GM21717 (cell line): ENCODE measurements around the gene IMMP2L.
"Not testable (repeated sequence)": the region's sequence is repeated elsewhere in the genome, so short reads cannot be mapped to it uniquely, and the experiment has no call there.

ENCODE experiments used
- ATAC-seq: cut with Tn5 transposase; IDR thresholded peaks from one replicate; pipeline ENCODE4 v1.9.1; 2021; ENCODE audit warnings: mild to moderate bottlenecking, moderate library complexity; ENCODE audit not compliant: unreplicated experiment

IMMP2L gene

GRCh38 chr7:111473449-111474198 lies 88.7 kb downstream of the IMMP2L start:
- ATAC-seq, result no peak

- no peak for ATAC-seq
Measured at GRCh38 chr7:111470998-111471397, 91.3 kb downstream of the IMMP2L start.

DNA sequence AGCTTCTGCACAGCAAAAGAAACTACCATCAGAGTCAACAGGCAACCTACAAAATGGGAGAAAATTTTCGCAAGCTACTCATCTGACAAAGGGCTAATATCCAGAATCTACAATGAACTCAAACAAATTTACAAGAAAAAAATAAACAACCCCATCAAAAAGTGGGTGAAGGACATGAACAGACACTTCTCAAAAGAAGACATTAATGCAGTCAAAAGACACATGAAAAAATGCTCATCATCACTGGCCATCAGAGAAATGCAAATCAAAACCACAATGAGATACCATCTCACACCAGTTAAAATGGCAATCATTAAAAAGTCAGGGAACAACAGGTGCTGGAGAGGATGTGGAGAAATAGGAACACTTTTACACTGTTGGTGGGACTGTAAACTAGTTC lies 92.4 kb downstream of the IMMP2L start:
- ATAC-seq, result not testable (repeated sequence)

GRCh38 chr7:111465774-111466173 lies 96.5 kb downstream of the IMMP2L start:
- not testable (repeated sequence) for ATAC-seq

- ATAC-seq, result no peak
Measured at GRCh38 chr7:111460695-111461094, 101.6 kb downstream of the IMMP2L start.

DNA sequence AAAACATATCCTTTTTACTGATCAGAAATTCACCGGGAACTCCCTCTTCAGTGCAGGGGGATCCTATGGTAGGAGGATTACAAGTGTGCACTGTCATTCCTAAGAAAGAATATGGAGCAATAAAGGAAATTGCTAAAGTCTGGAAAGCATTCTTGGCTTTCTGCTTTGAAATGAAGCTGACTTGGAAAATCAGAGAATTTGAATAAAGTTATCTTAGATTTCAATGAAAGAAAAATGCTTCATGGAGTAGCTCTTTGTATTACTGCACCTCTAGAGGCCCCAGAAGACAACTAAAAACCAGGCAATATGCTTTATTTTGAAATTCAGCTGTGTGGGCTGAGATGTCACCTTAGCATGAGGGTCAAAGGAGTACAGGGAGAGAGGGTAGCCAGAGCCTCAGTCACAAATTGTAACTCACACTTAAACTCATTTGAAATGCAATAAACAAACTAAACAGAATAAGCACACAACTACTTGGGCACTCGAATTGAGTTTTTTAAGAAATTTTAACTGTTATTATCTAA lies 102.5 kb downstream of the IMMP2L start:
- no peak for ATAC-seq

GRCh38 chr7:111459065-111459756 lies 103.1 kb downstream of the IMMP2L start:
- ATAC-seq, result no peak

- not testable (repeated sequence) for ATAC-seq
Measured at GRCh38 chr7:111450705-111451104, 111.6 kb downstream of the IMMP2L start.

GRCh38 chr7:111447502-111447901 lies 114.8 kb downstream of the IMMP2L start:
- not testable (repeated sequence) for ATAC-seq

GRCh38 chr7:111439977-111440376 lies 122.3 kb downstream of the IMMP2L start:
- no peak for ATAC-seq

DNA sequence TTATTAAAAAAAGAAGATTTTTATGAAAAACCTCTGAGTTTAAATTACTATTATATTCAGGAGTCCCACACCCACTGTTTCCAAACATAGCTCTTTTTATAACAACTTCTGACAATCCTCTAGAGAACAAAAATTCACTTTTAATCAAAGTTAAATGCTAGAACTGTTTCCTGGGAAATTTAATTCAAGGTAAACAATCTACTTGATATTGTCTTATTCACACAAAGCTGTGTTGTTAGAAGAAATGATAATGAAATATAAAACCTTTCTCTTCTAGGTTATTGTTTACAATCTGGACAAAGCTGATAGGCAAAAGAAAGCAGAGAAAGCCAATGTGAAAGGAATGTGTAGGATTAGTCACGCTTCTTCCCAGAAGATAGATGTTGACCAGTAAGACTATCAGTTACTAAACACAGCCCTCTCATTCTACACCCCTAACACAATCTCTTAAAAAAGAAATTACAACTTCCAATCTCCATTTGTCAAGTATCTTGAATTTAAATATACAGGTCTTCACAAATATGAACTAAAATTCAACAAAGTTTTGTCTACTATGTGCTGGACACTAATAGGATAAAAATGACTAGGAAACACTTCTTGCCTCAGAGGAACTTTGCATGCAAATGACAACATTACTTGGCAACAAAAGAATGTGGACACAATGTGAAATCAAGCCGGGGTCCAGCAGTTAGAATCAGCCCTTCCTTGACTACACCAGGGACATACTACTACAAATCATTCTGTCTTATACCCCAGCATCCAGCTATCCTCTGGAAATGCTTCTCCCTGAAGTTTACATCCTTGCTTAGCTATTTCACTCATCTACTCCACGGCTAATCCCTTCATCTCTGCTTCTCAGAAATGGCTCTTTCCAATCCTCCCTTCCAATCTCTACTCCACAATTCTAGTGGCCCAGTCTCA lies 123.7 kb downstream of the IMMP2L start:
- ATAC-seq, result no peak

DNA sequence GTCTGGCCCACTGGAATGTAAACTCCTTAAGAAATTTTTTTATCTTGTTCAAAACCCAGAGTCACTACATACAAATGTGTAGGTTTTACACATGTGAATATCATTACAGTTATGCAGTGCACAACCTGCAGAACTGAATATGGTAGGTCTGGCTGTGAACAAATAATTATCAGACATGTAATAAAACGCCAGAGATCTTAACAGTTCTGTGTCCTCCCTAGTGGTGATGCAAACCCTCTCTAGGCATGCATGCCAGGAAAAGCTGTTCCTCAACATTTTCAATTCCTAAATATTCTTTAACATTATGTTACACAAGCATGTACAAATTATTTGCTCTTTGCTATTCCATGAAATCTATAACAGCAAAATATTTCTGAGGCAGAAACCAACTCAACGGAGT lies 124.6 kb downstream of the IMMP2L start:
- ATAC-seq, result no peak

- no peak for ATAC-seq
Measured at GRCh38 chr7:111436608-111437007, 125.7 kb downstream of the IMMP2L start.

DNA sequence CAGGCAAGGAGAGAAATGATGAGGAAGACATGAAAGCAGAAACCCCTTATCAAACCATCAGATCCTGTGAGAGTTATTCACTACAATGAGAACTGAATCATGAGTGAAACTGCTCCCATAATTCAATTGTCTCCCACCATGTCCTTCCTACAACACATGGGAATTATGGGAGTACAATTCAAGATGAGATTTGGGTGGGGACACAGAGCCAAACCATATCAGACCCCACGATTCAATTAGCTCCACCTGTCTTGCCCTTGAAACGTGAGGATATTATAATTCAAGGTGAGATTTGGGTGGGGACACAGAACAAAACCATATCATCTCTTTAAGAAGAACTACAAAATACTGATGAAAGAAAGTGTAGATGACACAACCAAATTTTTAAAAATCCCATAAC lies 128.9 kb downstream of the IMMP2L start:
- no peak for ATAC-seq

- no peak for ATAC-seq
Measured at GRCh38 chr7:111429781-111430180, 132.5 kb downstream of the IMMP2L start.

- no peak for ATAC-seq
Measured at GRCh38 chr7:111424768-111425167, 137.5 kb downstream of the IMMP2L start.

DNA sequence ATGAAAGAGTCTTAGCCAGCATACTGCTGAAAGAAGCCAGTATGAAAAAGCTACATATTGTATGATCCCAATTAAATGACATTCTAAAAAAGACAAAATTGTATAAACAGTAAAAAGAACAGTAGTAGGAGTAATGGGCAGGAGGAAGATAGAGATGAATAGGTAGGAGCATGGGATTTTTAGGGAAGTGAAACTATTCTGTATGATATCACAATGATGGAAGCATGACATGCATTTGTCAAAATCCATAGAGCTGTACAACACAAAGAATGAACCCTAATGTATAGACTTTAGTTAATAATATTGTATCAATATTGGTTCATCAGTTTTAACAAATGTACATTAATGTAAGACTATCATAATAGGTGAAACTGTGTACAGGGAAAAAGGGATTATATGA lies 147.9 kb downstream of the IMMP2L start:
- ATAC-seq, result no peak

- ATAC-seq, result no peak
Measured at GRCh38 chr7:111413739-111414138, 148.6 kb downstream of the IMMP2L start.

DNA sequence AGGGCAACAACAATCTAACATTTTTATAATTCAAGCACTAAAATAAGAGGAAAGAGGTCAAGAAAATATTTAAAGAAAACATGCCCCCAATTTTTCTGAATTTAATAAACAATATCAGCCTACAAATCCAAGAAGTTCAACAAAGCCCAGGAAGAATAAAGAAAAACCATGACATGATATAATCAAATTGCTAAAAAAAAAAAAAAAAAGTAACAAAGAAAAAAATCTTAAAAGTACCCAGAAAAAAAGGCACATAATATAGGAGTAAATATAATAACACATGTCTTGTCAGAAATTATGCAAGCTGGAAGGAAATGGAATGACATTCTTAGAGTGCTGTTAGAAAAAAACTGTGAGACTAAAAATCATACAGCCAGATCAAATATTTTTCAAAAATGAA lies 151.4 kb downstream of the IMMP2L start:
- no peak for ATAC-seq

- ATAC-seq, result no peak
Measured at GRCh38 chr7:111409714-111410422, 152.4 kb downstream of the IMMP2L start.

DNA sequence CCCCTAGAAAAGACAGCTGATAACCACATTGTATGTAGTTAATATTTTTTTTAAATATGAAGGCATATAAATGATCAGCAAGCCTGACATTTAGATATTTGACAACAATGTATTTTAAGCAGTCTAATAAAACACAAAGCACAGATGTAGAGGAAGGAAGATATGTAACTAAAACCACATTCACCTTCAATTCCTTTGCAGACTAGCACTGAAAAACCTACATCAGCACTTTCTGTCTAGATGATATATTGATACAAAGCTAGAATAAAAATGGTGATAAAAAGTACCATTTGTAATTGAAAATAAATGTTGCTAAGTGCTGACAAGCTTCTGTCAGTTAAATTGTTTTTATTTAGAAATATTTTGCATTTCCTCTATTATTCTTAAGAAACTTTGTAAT lies 153.6 kb downstream of the IMMP2L start:
- no peak for ATAC-seq
